ENCODE measurements around the gene ENAH.

DNA sequence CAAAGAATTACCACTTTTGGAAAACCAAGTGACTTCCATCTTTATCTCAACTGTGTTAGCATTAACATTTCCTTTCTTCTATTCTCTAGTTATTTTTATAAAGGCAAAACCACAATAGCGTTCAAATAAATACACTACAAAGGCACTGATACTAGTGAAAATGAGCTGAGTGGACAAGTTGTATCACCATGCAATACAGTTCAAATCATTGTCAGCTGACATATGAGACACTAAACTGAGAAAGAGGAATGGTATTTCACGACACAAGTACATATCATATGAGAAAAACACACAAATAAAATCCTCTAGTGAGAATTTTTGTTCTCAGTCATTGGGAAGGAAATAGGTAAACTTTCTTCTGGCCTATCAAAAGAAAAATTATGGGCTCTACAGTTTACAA is 26.2 kb downstream of the ENAH start:
- TF ChIP-seq YY1 (IDR thresholded peaks at IDR 0.05; ENCODE audit: insufficient read depth, insufficient read length) (no peak), ZNF274 (IDR thresholded peaks at IDR 0.05; ENCODE audit: low read depth, low read length) (no peak)
